H1 (cell line): ENCODE measurements around the gene RPL38. TPM values are rescaled to one million over a fixed set of nuclear protein-coding genes. Genes with fewer than 3 reads are reported as not detected.

Experiments used
- HDAC2 ChIP-seq, 2 experiments: fragments of 300-600 bp in 1 of 2; sonication (generic) in 1 of 2; IDR thresholded peaks; 2 replicates each; pipeline ENCODE4 v1.6.1; 2011 to 2012; ENCODE audit warnings: low read depth in 2 of 2, low read length in 2 of 2, mild to moderate bottlenecking in 2 of 2, moderate library complexity in 2 of 2, borderline replicate concordance in 1 of 2, inconsistent platforms in 1 of 2
- HDAC6 ChIP-seq: IDR thresholded peaks from one replicate; pipeline ENCODE4 v1.7.1; 2012; ENCODE audit warnings: low read depth, mild to moderate bottlenecking, inconsistent platforms, low read length, moderate library complexity
- TEAD4 ChIP-seq: IDR thresholded peaks from 2 replicates; pipeline ENCODE4 v1.6.1; 2012; ENCODE audit warnings: low read depth, low read length, inconsistent platforms, mixed read lengths
- polyA plus RNA-seq, 7 experiments: library from polyadenylated mRNA; depleted of rRNA in 3 of 7; stranded (reverse) in 5 of 7; unstranded in 2 of 7; fragments of >200 nt in 5 of 7; fragments of 200-250 nt in 2 of 7; gene quantifications; 1 replicate in 5 of 7; 2 replicates in 1 of 7; 4 replicates in 1 of 7; pipeline versions ENCODE4 v1.2.1 to v1.2.3, GENCODE V29; 2011 to 2013; ENCODE audit warnings: missing spikeins in 2 of 7, mixed read lengths in 2 of 7
- total RNA-seq: library from RNA; stranded (reverse); fragmentation: NEBNext Ultra II Directional; extraction: Animal tissue kit (Norgen Biotek cat#: 25700); gene quantifications from 2 replicates; pipeline ENCODE4 v1.2.1, GENCODE V29; 2021
- TF ChIP-seq, protein P1 (sequence below): fragments of 300-600 bp; sonication (generic); IDR thresholded peaks from 2 replicates; pipeline ENCODE4 v1.7.1; 2012; ENCODE audit warnings: low read length, moderate library complexity, mild to moderate bottlenecking, inconsistent platforms; ENCODE audit not compliant: insufficient replicate concordance

Gene RPL38
- total and polyA plus RNA-seq, 2 of the 8 experiments (the other 6 are each of a cell fraction or from before 2014, with no cell fraction given), result 412 to 1,195 TPM

DNA sequence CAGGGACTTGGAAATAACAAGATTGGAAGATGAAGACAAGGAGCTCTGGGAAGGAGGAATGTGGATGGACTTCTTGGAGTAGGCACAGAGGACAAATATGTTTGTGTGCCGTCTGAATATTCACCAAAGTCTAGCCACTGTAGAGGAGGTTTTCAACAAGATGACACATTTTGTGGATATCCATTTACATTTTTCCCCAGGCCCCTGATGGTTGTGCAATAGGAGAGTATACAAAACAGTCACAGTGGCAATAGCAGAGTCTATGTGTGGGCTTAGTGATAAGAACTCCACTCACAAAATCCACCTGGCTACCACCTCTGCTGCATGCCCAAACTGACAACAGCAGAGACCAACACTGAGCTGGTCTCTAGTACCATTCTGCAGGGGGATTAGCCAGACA lies 32.6 kb upstream of the RPL38 start (continued):
- TF ChIP-seq, protein P1, sequence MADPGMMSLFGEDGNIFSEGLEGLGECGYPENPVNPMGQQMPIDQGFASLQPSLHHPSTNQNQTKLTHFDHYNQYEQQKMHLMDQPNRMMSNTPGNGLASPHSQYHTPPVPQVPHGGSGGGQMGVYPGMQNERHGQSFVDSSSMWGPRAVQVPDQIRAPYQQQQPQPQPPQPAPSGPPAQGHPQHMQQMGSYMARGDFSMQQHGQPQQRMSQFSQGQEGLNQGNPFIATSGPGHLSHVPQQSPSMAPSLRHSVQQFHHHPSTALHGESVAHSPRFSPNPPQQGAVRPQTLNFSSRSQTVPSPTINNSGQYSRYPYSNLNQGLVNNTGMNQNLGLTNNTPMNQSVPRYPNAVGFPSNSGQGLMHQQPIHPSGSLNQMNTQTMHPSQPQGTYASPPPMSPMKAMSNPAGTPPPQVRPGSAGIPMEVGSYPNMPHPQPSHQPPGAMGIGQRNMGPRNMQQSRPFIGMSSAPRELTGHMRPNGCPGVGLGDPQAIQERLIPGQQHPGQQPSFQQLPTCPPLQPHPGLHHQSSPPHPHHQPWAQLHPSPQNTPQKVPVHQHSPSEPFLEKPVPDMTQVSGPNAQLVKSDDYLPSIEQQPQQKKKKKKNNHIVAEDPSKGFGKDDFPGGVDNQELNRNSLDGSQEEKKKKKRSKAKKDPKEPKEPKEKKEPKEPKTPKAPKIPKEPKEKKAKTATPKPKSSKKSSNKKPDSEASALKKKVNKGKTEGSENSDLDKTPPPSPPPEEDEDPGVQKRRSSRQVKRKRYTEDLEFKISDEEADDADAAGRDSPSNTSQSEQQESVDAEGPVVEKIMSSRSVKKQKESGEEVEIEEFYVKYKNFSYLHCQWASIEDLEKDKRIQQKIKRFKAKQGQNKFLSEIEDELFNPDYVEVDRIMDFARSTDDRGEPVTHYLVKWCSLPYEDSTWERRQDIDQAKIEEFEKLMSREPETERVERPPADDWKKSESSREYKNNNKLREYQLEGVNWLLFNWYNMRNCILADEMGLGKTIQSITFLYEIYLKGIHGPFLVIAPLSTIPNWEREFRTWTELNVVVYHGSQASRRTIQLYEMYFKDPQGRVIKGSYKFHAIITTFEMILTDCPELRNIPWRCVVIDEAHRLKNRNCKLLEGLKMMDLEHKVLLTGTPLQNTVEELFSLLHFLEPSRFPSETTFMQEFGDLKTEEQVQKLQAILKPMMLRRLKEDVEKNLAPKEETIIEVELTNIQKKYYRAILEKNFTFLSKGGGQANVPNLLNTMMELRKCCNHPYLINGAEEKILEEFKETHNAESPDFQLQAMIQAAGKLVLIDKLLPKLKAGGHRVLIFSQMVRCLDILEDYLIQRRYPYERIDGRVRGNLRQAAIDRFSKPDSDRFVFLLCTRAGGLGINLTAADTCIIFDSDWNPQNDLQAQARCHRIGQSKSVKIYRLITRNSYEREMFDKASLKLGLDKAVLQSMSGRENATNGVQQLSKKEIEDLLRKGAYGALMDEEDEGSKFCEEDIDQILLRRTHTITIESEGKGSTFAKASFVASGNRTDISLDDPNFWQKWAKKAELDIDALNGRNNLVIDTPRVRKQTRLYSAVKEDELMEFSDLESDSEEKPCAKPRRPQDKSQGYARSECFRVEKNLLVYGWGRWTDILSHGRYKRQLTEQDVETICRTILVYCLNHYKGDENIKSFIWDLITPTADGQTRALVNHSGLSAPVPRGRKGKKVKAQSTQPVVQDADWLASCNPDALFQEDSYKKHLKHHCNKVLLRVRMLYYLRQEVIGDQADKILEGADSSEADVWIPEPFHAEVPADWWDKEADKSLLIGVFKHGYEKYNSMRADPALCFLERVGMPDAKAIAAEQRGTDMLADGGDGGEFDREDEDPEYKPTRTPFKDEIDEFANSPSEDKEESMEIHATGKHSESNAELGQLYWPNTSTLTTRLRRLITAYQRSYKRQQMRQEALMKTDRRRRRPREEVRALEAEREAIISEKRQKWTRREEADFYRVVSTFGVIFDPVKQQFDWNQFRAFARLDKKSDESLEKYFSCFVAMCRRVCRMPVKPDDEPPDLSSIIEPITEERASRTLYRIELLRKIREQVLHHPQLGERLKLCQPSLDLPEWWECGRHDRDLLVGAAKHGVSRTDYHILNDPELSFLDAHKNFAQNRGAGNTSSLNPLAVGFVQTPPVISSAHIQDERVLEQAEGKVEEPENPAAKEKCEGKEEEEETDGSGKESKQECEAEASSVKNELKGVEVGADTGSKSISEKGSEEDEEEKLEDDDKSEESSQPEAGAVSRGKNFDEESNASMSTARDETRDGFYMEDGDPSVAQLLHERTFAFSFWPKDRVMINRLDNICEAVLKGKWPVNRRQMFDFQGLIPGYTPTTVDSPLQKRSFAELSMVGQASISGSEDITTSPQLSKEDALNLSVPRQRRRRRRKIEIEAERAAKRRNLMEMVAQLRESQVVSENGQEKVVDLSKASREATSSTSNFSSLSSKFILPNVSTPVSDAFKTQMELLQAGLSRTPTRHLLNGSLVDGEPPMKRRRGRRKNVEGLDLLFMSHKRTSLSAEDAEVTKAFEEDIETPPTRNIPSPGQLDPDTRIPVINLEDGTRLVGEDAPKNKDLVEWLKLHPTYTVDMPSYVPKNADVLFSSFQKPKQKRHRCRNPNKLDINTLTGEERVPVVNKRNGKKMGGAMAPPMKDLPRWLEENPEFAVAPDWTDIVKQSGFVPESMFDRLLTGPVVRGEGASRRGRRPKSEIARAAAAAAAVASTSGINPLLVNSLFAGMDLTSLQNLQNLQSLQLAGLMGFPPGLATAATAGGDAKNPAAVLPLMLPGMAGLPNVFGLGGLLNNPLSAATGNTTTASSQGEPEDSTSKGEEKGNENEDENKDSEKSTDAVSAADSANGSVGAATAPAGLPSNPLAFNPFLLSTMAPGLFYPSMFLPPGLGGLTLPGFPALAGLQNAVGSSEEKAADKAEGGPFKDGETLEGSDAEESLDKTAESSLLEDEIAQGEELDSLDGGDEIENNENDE, result no peak
- TF ChIP-seq TEAD4 (no peak), HDAC6 (no peak), HDAC2 (IDR thresholded peaks at IDR 0.05; ENCODE audit: borderline replicate concordance in 1 of 2, low read depth in 2 of 2, low read length in 2 of 2) (no peak)
